Measurements from ENCODE around the gene KRT83.
"Not testable (repeated sequence)": the region's sequence is repeated elsewhere in the genome, so short reads cannot be mapped to it uniquely, and the experiment has no call there.

Gene KRT83

DNA sequence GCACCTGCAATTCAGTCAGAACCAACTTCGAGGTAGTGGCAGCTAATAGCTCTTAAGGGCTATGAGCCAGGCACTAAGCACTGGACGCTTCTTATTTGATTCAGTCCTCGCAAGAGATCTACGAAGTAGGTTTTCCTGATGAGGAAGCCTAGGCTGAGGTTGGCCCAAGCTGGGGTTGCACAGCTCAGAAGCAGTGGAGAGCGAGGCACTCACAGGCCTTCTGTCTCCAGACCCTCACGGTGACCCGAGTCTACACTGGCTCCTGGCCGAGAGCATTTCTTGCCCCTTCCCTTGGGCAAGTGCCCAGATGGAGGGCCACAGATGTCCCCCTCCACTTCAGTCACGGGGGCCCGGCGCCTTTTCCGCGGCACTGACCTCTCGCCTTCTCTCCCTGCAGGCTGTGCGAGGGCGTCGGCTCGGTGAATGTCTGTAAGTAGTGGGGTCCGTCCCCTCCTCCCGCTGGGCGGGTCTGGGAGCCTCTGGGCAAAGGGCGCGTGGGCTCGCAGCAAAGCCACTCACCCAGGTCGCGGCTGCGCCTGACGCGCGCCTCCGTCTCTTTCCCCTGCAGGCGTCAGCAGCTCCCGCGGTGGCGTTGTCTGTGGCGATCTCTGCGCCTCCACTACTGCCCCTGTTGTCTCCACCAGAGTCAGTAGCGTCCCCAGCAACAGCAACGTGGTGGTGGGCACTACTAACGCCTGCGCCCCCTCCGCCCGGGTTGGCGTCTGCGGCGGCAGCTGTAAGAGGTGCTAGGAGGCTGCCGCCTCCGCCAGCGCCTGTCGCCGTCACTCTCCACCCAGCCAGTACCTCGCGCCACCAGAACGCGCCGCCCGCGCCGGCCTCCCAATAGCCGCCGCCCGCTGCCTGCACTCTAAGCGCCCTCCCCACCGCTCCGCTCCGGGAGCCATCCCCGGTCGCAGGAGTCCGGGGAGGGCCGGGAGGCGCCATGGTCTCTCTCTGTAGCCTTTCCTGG, 13.1 kb downstream of the KRT83 start:
- DNase-seq: no peak

DNA sequence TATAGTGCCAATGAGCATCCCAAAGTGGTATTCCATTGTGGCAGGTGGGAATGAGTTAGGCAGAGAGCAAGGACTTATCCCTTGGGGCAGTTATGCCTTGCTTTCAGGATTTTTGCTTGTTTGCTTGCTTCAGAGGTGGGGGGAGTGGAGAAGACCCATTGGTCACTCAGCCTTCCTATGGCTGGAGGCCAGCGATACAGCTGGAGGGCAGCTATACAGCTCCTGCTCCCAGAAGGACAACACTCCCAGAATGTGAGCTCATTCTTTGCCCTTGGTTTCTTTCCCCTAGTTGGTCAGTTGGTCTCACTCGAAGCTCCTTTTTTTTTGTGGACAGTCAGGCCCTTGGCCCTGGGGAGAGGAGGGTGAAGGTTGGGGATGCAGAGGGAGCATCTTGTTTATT, 14.5 kb downstream of the KRT83 start:
- DNase-seq: no peak

DNA sequence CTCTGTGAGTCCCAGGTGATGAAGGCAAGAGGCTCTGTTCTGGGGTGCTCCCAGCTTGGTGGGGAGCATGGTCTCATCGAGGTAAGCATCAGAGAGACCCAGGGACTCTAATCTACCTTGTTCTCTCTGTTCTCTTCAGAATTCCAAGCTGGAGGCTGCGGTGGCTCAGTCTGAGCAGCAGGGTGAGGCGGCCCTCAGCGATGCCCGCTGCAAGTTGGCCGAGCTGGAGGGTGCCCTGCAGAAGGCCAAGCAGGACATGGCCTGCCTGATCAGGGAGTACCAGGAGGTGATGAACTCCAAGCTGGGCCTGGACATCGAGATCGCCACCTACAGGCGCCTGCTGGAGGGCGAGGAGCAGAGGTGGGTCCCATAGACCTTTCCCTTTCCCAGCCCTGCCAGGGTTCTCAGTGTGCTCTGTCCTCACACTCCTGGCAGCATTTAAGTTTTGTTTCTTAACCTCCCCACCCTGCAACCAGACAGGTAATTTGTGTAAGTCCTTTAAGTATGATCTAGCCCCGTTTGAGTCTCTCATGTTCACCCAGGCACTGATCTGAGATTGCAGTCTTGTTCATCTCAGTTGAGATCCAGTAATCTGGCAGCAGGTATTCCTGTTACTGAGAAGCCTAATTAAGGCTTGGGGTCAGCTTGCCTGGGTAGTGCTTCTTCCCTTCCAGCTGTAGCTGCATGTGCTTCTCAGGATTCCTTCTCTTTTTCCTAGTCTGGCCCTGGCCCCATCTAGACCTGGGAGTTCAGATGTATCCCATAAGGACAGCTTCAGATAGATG, 15.1 kb downstream of the KRT83 start:
- no peak for DNase-seq

DNA sequence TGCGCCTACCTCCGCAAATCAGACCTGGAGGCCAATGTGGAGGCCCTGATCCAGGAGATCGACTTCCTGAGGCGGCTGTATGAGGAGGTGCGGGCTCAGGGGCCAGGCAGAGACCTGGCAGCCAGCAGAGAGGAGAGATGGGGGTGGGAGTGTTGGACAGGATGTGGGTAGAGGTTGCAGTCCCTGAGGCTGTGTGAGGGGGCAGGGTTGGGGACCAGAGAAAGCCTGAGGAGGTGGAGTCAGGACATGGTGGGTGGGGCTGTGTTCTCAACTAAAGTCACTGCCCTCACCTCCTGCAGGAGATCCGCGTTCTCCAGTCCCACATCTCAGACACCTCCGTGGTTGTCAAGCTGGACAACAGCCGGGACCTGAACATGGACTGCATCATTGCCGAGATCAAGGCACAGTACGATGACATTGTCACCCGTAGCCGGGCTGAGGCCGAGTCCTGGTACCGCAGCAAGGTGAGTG, 16.2 kb downstream of the KRT83 start:
- DNase-seq: not testable (repeated sequence)

DNA sequence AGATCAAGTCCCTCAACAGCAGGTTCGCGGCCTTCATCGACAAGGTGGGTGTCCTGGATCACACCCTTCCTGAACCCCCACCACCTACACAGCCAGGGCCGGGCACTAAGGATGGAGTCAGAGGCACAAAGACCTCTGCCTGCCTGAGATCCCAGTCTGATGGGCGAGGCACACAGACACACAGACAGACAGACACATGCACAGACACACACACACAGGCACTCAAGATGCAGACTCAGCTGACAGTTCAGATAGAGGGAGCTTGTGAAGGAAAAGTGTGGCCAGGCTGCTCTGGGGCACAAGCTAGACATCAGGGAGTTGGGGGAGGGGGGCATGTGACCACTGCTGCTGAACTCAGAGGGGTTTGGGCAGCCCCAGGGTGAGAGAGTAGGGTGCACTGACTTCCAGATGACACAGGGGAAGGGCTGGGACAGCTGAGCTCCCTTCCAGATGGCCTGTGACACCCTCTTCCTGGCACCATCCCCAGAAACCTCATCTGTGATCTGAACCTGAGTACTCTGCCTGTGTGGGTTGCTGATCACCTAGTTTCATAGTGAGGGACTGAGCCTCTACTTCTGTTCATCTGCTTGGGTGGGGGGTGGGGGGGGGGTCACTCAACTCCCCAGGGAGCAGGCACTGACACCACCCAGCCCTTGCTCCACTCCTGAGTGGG, 18.8 kb downstream of the KRT83 start:
- DNase-seq: not testable (repeated sequence)

DNA sequence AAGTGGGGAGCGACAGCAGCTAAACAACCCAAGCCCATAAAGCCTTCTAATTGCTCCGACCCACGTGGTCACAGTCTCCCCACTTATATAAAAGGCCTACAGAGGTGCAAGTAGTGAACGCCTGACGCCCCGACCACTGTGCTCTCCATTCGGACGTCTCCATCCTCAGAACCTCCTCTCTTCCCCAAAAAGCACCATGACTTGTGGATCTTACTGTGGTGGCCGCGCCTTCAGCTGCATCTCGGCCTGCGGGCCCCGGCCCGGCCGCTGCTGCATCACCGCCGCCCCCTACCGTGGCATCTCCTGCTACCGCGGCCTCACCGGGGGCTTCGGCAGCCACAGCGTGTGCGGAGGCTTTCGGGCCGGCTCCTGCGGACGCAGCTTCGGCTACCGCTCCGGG, 19.5 kb downstream of the KRT83 start:
- not testable (repeated sequence) for DNase-seq

- DNase-seq: no peak
Observed at GRCh38 chr12:52300796-52301691, 20.2 kb downstream of the KRT83 start.

- no peak for DNase-seq
Observed at GRCh38 chr12:52298677-52299190, 22.5 kb downstream of the KRT83 start.

- no peak for DNase-seq
Observed at GRCh38 chr12:52296572-52297215, 24.5 kb downstream of the KRT83 start.

DNA sequence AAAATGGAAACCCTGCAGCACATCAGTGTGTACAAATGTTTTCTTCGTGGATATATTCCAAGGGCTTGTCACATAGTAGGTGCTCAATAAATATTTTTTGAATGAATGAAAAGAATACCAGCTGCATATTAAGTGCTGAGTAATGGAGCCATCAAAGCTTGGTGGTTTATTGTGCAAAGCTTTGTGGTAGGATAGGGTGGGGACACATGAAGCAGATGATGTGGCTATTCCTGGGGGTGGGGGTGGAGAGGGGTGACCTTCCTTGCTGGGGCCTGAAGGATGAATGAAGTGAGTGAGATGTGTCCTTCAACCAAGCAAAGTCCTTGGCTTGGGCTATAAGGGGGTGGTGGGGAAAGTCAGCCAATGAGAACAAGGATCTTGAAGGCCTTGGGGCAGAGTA, 25.5 kb downstream of the KRT83 start:
- DNase-seq: no peak

DNA sequence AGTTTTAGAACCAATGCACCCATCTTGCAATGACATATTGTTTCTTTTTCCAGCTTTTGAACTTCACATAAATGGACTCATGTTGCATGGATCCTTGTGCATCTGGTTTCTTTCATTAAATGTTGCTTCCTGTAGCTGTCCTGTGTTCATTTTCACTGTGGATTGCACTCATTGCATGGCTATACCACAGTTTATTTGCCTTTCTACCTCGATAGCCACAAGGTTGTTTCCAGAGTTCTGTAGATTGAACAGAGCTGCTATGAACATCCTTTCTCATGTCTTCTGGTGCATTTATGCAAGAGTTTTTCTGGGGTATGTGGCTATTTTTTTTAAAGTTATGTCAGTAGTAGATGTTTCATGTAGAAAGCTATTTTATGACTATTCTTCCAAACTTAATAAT, 26.4 kb downstream of the KRT83 start:
- no peak for DNase-seq

- no peak for DNase-seq
Observed at GRCh38 chr12:52293926-52294325, 27.3 kb downstream of the KRT83 start.

GRCh38 chr12:52291267-52291935, 29.8 kb downstream of the KRT83 start, which contains the start of gene KRT81:
Gene KRT81 (minus strand): TSS chr12:52291534. CDS start chr12:52291465, 69 bp downstream.
- DNase-seq: no peak

DNA sequence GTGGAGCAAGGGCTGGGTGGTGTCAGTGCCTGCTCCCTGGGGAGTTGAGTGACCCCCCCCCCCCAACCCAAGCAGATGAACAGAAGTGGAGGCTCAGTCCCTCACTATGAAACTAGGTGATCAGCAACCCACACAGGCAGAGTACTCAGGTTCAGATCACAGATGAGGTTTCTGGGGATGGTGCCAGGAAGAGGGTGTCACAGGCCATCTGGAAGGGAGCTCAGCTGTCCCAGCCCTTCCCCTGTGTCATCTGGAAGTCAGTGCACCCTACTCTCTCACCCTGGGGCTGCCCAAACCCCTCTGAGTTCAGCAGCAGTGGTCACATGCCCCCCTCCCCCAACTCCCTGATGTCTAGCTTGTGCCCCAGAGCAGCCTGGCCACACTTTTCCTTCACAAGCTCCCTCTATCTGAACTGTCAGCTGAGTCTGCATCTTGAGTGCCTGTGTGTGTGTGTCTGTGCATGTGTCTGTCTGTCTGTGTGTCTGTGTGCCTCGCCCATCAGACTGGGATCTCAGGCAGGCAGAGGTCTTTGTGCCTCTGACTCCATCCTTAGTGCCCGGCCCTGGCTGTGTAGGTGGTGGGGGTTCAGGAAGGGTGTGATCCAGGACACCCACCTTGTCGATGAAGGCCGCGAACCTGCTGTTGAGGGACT, 30.6 kb downstream of the KRT83 start:
- DNase-seq: not testable (repeated sequence)

DNA sequence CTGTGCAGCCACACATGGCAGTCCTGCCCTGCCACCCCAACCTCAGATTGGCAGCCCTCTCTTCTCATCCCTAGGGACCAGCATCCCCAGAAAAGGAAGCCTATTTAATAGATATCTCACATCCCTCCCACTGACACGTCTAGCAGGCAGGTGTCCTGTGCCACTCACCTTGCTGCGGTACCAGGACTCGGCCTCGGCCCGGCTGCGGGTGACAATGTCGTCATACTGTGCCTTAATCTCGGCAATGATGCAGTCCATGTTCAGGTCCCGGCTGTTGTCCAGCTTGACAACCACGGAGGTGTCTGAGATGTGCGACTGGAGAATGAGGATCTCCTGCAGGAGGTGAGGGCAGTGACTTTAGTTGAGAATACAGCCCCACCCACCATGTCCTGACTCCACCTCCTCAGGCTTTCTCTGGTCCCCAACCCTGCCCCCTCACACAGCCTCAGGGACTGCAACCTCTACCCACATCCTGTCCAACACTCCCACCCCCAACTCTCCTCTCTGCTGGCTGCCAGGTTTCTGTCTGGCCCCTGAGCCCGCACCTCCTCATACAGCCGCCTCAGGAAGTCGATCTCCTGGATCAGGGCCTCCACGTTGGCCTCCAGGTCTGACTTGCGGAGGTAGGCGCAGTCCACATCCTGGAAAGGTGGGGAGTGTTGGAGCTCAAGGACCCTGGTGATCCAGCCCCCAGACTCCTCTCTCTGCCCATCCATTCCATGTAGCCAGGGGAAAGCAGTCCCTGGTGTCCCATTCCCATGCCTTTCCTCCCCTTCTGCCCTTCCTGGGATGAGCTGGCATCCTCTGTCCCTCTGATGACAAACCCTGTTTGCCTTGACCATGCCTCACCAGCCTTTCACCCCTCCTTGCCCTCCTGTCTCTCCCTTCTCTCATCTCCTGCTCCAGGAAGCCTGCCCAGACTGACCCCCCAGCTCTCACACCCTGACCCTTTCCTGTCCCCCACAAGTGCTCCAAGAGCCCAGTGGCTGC, 33.1 kb downstream of the KRT83 start:
- not testable (repeated sequence) for DNase-seq

DNA sequence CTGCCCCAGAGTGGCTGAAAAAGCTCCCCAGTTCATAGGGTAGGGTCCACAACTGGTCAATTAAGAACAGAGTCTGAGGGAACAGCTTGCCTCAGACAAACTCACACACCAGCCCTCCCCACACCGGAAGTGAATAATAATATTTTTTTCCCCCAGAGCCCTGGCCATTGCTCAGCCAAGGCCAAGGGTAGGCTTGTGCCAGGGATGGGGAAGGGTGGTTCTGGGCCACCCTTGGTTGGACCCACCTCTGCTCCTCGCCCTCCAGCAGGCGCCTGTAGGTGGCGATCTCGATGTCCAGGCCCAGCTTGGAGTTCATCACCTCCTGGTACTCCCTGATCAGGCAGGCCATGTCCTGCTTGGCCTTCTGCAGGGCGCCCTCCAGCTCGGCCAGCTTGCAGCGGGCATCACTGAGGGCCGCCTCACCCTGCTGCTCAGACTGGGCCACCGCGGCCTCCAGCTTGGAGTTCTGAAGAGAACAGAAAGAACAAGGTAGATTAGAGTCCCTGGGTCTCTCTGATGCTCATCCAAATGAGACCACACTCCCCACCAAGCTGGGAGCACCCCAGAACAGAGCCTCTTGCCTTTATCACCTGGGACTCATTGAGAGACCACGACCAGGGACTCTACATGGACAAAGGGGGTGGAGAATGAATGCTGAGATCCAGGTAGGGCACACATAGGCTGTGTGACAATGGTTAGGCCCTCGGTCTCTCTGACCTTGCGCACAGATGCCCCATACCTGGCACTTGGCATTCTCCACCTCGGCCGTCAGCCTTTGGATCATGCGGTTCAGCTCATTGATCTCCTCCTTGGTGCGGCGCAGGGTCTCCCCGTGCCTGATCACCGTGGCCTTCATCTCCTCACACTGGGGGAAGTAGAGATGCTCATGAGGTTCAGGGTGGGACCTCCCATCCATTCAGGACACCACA, 34.1 kb downstream of the KRT83 start:
- DNase-seq: not testable (repeated sequence)

- no peak for DNase-seq
Observed at GRCh38 chr12:52285851-52286530, 35.2 kb downstream of the KRT83 start.
